ENCODE results near the gene SLC26A9.

DNA sequence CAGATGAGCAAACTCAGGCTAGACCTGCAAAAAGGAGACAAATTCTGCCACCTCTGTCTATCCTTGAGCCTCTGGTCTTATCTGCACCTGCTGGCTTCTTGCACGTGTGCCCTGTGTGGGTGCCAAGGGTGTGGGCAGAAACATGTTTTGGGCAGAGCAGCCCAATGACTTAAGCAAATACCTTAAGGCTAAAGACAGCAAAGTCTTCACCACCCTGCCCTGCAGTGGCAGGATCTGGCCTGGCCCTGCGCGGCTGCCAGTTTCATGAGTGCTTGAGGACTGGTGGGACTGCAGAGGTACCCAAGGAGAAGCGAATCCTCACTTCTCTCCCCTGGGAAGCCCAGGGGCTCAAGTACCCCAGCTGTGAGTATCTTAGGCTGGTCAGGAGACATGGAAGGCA is 3.8 kb upstream of the SLC26A9 start:
- TF ChIP-seq POLR2AphosphoS5 (IDR thresholded peaks at IDR 0.05; ENCODE audit: low read depth, low read length) (no peak), TAF1 (IDR thresholded peaks at IDR 0.05; ENCODE audit: borderline replicate concordance, insufficient read depth, low read length) (no peak)
- TF ChIP-seq, protein P1, sequence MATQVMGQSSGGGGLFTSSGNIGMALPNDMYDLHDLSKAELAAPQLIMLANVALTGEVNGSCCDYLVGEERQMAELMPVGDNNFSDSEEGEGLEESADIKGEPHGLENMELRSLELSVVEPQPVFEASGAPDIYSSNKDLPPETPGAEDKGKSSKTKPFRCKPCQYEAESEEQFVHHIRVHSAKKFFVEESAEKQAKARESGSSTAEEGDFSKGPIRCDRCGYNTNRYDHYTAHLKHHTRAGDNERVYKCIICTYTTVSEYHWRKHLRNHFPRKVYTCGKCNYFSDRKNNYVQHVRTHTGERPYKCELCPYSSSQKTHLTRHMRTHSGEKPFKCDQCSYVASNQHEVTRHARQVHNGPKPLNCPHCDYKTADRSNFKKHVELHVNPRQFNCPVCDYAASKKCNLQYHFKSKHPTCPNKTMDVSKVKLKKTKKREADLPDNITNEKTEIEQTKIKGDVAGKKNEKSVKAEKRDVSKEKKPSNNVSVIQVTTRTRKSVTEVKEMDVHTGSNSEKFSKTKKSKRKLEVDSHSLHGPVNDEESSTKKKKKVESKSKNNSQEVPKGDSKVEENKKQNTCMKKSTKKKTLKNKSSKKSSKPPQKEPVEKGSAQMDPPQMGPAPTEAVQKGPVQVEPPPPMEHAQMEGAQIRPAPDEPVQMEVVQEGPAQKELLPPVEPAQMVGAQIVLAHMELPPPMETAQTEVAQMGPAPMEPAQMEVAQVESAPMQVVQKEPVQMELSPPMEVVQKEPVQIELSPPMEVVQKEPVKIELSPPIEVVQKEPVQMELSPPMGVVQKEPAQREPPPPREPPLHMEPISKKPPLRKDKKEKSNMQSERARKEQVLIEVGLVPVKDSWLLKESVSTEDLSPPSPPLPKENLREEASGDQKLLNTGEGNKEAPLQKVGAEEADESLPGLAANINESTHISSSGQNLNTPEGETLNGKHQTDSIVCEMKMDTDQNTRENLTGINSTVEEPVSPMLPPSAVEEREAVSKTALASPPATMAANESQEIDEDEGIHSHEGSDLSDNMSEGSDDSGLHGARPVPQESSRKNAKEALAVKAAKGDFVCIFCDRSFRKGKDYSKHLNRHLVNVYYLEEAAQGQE (IDR thresholded peaks at IDR 0.05; ENCODE audit: insufficient read depth in 1 of 2, low read depth in 2 of 2, low read length in 2 of 2): no peak

Data from PFSK-1 (cell line).